Lower lobe of right lung (tissue), 2 donors: Measurements from ENCODE around the gene ICA1. TPM values are rescaled to one million over a fixed set of nuclear protein-coding genes. Genes with fewer than 3 reads are reported as not detected.

ENCODE experiments used
- ATAC-seq, 2 donors: fragments of 200-7000 bp; cut with Tn5 transposase; one replicate each; pipeline ENCODE4 v1.9.1; 2020 to 2022; ENCODE audit warnings: mild to moderate bottlenecking in 2 of 2, moderate library complexity in 2 of 2
- DNase-seq: peaks from one replicate; pipeline ENCODE4 v3.0.0-alpha.2; 2020
- H3K27ac ChIP-seq: fragments of 200-600 bp; one replicate; pipeline ENCODE4 v1.8.0; 2022
- H3K27me3 ChIP-seq: fragments of 200-600 bp; one replicate; pipeline ENCODE4 v1.8.0; 2022; ENCODE audit warnings: low read depth
- H3K36me3 ChIP-seq: fragments of 200-600 bp; one replicate; pipeline ENCODE4 v1.8.0; 2022; ENCODE audit warnings: mild to moderate bottlenecking
- H3K4me1 ChIP-seq: fragments of 200-600 bp; one replicate; pipeline ENCODE4 v1.8.0; 2022
- H3K4me3 ChIP-seq: fragments of 200-600 bp; one replicate; pipeline ENCODE4 v1.8.0; 2022; ENCODE audit warnings: mild to moderate bottlenecking
- H3K9me3 ChIP-seq: fragments of 200-600 bp; one replicate; pipeline ENCODE4 v1.8.0; 2022
- CTCF ChIP-seq: fragments of 200-600 bp; IDR thresholded peaks from one replicate; pipeline ENCODE4 v1.8.0; 2022; ENCODE audit warnings: antibody characterized with exemption, mild to moderate bottlenecking
- intact Hi-C: fragments of 100-400 bp; cut with DNase I; formaldehyde crosslinking; loops from one replicate; pipeline ENCODE4 v1.11.0; 2022
- total RNA-seq: library from RNA; stranded (reverse); fragmentation: NEBNext Ultra II Directional; extraction: Animal tissue kit (Norgen Biotek cat#: 25700); gene quantifications from one replicate; pipeline ENCODE4 v1.2.1, GENCODE V29; 2021
- donor health status: DM: no; HTN: yes; CAD: no; lungs with severe emphysema.

ICA1 gene
- total RNA-seq, 1 donor from 2014 or later = 19.5 TPM

- ATAC-seq (no peak), DNase-seq (no peak)
- Histone ChIP-seq H3K9me3 (no peaks in the 10 kb centered on the region), H3K36me3 (peaks cover 3% of the 10 kb centered on the region), H3K27me3 (no peaks in the 10 kb centered on the region), H3K4me1 (no peaks in the 10 kb centered on the region), H3K27ac (no peak overlapping the region), H3K4me3 (no peak overlapping the region)
- TF ChIP-seq CTCF = no peak
- intact Hi-C loops = no loop called here
Measured at GRCh38 chr7:8227261-8227660, 34.7 kb downstream of the ICA1 start.

GRCh38 chr7:8226501-8226900, 35.5 kb downstream of the ICA1 start:
- TF ChIP-seq CTCF = no peak
- Histone ChIP-seq H3K4me1 (no peaks in the 10 kb centered on the region), H3K4me3 (no peak overlapping the region), H3K9me3 (no peaks in the 10 kb centered on the region), H3K36me3 (no peaks in the 10 kb centered on the region), H3K27me3 (no peaks in the 10 kb centered on the region), H3K27ac (no peak overlapping the region)
- intact Hi-C loops = no loop called here
- ATAC-seq (no peak), DNase-seq (no peak)

GRCh38 chr7:8221567-8221966, 40.4 kb downstream of the ICA1 start:
- Histone ChIP-seq H3K9me3 (no peaks in the 10 kb centered on the region), H3K36me3 (peaks cover 17% of the 10 kb centered on the region), H3K4me3 (no peak overlapping the region), H3K4me1 (no peaks in the 10 kb centered on the region), H3K27me3 (no peaks in the 10 kb centered on the region), H3K27ac (no peak overlapping the region)
- no peak for TF ChIP-seq CTCF
- DNase-seq = no peak
- no peak for ATAC-seq
- intact Hi-C loops = no loop called here

- DNase-seq (no peak), ATAC-seq (no peak)
Measured at GRCh38 chr7:8221101-8221495, 40.9 kb downstream of the ICA1 start.

GRCh38 chr7:8220376-8221100, 41.4 kb downstream of the ICA1 start:
- intact Hi-C loops = no loop called here
- TF ChIP-seq CTCF = no peak
- DNase-seq = no peak
- Histone ChIP-seq H3K4me3 (no peak overlapping the region), H3K4me1 (no peaks in the 10 kb centered on the region), H3K9me3 (no peaks in the 10 kb centered on the region), H3K27me3 (no peaks in the 10 kb centered on the region), H3K27ac (no peak overlapping the region), H3K36me3 (peaks cover 17% of the 10 kb centered on the region)
- ATAC-seq = no peak

More at GRCh38 chr7:8221101-8221495, 40.9 kb downstream of the ICA1 start:
- no peak overlapping the region for H3K27ac ChIP-seq
- H3K4me3 ChIP-seq = no peak overlapping the region
- H3K9me3 ChIP-seq = no peaks in the 10 kb centered on the region
- no peaks in the 10 kb centered on the region for H3K27me3 ChIP-seq
- intact Hi-C loops = no loop called here
- no peak for TF ChIP-seq CTCF
- H3K36me3 ChIP-seq = peaks cover 17% of the 10 kb centered on the region
- no peaks in the 10 kb centered on the region for H3K4me1 ChIP-seq
